Retina (tissue), 1 donor: ENCODE measurements around the gene MT1H.

Experiments used
- DNase-seq: peaks from one replicate; pipeline ENCODE4 v3.0.0-alpha.2; 2016

Gene MT1H

DNA sequence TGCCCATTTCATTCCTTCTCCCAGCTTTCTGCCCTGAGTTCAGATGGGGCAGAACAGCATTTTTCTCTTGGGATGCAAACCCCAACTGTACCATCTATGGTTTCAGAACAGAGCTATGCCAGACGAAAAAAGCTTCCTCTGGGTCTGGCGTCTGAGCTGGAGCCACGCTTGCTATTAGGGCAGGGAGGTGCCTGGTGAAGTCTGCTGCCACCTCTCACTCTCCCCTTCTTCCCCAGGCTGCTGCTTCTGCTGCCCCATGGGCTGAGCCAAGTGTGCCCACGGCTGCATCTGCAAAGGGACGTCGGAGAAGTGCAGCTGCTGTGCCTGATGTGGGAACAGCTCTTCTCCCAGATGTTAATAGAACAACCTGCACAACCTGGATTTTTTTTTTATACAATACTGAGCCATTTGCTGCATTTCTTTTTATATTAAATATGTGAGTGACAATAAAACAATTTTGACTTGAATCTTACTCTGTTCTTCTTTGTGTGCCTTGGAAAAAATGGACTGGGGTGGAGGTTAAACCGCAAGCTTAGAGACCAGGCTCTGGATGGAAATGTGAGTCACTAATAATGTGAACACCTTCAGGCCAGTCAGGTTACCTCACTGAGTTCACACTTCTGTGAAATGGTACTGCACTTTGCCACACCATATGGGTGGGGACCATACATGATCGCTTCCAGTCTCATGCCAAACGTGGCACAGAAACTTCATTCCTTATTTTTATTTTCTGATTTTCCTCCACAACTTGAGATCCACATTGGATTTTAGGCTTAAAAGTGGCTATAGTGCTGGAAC lies 32.8 kb upstream of the MT1H start:
- DNase-seq: no peak

DNA sequence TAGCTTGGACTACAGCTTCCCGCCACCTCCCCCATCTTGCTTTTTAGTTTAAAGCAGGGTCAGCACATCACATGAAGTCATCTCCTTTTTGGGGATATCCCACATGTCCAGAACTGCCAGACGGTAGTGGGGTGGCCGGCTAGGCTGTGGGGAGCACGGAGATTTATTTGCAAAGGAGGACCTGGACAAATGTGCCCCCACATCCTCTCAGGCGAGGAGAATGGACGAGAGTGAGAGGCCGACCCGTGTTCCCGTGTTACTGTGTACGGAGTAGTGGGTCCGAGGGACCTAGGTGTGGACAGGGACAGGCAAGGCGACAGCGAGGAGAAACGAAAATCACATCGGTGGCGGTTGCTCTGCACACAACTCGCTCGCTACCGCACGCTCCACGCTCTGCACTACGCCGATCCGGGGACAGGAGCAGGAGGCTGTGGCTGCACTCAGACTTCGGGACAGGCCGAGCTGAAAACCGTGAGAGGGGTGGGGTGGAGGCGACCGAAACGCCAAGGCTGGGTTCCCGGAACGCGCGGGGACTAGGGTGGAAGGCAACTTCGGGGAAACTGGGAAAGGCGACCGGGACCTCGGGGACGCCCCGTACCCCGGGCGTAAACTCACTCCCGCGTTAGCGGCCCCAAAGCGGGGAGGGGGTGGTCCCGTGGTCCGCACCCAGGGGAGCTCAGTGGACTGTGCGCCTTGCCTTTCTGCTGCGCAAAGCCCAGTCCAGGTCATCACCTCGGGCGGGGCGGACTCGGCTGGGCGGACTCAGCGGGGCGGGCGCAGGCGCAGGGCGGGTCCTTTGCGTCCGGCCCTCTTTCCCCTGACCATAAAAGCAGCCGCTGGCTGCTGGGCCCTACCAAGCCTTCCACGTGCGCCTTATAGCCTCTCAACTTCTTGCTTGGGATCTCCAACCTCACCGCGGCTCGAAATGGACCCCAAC lies 31.5 kb upstream of the MT1H start, which contains the start of gene MT1A:
TSS of gene MT1A (plus strand) at position 853 of the 937 bp plus-strand sequence. CDS start at position 926, 73 bp downstream.
- peak; percentile 64 for DNase-seq

DNA sequence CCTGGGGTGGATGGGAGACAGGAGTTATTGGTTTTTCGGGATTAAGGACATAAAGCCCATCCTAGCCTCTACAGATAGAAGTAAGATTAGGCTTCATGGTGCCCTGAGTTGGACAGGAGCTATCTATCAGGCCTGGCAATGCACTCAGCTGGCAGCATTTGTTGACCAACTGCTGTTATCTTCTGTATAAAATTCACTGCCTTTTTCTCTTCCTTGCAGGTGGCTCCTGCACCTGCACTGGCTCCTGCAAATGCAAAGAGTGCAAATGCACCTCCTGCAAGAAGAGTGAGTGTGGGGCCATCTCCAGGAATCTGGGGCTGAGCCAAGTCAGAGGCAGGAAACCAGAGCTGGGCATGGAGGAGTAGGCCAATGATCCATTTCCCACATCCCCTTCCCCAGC lies 30.6 kb upstream of the MT1H start:
- DNase-seq: no peak

DNA sequence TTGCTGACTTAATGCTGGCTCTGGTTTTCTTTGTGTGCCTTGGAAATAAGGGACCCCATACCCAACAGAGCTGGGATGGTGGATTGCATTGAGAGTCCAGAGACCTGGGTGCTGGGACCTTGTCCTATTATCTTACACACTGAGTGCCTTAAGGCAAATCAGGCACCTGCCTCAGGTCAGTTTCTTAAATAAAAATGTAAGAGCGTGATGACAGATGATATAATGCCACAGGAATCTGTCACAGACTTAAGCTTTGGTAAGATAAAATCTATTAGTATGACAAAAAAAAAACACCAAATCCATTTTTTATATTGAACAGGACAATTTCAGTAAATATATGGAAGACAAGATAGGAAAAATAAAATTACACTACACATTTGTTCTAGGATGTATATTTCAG lies 29.5 kb upstream of the MT1H start:
- DNase-seq: no peak

DNA sequence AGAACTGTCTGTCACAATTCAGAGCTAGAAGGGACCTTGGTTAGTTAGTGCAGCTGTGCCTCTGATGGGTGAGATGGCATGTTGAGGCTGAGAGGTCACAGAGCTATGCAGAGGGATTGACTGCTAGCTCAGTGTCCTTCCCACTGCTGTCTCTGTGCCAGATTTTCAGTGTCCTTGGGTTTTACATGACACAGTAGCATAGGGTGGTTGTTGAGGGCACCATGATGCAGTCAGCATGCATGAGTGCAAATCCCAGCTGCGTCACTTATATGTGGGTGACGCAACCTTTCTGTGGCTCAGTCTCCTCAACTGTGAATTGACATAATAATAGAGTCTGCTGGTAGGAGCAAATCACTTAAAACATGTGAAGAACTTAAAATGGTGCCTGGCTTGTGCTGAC lies 28.4 kb upstream of the MT1H start:
- DNase-seq: no peak

DNA sequence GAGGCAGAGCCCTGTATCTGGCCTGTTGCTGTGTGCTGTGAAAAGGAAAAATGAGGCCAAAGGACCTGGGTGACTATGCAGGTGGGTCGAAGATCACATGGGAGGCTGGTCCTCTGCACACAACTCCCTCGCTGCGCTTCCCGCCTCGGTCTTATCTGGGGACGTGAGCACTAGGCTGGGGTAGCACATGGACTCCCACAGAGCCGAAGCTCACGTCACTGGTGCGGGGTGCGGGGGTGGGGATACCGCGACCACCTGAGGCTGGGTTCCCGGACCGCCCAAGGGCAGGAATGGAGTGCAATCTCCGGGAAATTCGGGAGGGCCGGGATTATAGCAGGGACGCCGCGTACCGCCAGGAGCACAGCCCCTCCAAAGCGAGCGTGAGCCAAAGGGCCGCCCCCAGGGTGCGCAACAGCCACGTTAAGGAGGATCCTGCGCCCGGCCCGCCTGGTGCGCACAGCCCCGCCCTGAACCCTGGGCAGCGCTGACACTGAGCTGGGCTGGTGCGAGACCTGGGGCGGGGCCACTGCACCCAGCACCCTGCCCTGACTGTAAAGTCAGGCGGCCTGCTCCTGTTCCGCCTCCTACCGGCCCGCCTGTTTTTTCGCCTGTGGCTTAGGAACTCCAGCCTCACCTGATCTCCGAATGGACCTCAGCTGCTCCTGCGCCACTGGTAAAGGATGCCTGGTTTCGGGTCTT lies 26.4 kb upstream of the MT1H start:
- no peak for DNase-seq

DNA sequence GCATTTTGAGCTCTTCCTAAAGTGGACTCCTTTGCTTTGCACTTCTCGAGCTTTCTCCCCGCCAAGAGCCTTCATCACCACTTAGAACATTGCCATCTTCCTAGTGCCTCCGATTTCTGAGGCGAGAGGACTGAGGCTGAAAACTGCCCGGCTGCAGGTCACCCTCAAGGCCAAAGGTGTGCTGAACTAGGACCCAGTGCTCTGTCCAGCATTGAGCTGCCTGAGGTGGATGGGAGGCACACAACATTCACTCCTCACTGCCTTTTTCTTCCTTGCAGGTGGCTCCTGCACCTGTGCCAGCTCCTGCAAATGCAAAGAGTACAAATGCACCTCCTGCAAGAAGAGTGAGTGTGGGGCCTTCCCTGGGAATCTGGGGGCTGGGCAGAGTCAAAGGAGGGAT lies 25.8 kb upstream of the MT1H start:
- no peak for DNase-seq

DNA sequence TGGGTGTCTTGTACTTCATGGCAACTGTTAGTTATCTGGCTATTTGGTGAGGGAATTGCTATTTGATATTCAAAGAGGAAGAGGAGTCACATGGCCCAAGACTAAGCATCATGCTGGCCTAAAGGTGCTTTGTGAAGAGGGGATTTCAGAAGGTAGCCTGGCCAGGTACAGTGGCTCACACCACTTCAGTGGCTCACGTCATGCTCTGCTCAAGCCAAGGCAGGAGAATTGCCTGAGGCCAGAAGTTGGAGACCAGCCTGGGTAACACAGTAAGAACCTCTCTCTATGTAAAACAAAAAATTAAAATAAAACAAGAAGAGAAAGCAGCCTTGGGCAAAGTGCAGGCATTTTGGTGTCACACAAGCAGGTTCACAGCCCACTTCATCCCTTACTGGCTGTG lies 24.3 kb upstream of the MT1H start:
- DNase-seq: no peak

DNA sequence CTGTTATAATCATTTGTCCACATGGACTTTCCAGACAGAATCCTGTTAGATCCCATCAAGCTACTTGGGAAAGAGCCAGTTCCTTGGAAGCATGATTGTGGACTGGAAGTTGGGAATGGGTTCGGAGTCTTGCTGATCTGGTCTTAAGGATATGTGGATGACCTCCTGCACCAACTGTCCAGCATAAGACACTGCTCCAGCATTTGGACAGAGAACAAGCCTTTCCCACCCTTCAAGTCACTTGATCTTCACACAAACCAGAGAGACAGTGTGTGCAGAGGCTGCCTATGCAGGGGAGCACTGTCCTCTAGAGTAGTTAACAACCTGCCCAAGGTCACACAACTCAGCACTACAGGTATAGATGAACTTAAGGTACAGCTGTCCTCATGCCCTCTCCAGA lies 23.8 kb upstream of the MT1H start:
- DNase-seq: no peak

DNA sequence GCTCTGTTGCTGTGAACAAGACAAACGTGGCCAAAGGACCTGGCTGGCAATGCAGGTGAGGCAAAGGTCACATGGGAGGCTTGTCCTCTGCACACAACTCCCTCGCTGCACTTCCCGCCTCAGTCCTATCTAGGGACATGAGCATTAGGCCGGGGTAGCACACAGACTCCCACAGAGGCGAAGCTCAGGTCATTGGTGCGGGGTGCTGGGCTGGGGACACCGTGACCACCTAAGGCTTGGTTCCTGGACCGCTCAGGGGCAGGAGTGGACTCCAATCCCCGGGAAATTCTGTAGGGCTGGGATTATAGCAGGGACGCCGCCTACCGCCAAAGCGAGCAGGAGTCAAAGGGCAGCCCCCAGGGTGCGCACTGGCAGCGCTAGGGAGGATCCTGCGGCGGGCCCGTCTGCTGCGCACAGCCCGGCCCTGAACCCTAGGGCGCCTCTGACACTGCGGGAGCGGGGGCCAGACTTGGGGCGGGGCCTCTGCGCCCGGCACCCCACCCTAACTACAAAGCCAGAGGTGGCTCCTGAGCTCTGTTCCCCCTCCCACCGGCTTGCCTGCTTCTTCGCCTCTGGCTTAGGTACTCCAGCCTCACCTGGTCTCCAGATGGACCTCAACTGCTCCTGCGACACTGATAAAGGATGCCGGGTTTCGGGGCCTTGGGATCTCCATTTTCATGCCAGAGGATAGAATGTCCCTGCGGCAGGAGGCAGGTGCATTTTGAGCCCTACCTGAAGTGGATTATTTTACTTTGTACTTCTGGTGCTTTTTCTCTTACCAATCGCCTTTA lies 21.8 kb upstream of the MT1H start:
- no peak for DNase-seq

DNA sequence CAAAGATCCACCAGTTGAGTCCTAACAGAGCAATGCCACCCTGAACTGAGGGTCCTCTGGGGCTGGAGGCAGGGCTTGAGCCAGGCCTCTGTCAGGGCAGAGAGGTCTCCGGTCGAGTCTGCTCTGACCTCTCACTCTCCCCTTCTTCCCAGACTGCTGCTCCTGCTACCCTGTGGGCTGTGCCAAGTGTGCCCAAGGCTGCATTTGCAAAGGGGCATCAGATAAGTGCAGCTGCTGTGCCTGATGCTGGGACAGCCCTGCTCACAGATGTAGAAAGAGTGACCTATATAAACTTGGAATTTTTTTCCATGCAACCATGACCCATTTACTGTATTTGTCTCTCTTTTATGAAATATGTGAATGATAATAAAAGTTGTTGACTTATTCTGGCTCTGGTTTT lies 20.3 kb upstream of the MT1H start:
- no peak for DNase-seq

DNA sequence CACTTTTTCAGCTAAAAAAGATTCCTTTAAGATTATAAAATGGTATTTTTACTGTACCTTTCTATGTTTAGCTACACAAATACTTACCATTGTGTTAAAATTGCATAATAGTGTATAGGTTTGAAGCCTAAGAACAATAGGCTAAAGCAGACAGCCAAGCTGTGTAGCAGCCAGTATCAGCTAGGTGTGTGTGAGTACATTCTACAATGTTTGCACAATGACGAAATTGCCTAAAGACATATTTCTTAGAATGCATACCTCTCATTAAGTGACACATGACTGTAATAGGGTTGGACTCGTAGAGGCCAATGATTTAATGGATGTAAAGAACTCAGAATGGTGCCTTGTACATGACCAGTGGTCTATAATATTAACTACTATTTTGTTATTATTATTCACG lies 19.8 kb upstream of the MT1H start:
- no peak for DNase-seq

DNA sequence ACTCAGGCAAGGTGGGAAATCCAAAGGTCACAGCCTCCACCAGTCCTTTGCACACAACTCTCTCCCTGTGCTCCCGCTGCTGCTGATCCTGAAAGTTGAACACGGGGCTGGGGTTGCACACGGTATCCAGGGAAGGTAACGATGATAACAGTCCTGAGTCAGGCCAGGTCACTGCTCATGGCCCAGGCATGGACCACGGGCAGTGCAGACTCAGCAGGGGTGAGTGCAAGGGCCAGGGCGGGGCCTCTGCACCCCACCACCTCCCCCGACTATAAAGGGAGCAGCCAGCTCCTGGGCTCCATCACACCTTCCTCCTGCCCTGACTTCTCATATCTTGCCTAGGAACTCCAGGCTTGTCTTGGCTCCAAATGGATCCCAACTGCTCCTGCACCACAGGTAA lies 18.0 kb upstream of the MT1H start, which contains the start of gene MT1B:
TSS of gene MT1B (plus strand) at position 301 of the 400 bp plus-strand sequence. CDS start at position 369, 68 bp downstream.
- no peak for DNase-seq

DNA sequence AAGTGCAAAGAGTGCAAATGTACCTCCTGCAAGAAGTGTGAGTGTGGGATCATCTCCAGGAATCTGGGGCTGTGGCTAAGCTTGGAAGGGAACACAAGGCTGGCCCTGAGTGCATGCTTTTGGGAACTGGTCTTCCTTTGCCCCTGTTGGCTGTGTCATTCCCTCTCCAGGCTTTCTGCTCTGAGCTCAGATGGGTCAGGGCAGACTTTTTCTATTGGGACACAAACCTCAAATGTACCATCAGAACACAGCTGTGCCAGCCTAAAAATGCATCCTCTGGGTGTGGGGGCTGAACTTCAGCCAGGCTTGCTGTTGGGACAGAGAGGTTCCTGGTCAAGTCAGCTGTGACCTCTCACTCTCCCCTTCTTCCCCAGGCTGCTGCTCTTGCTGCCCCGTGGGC lies 17.0 kb upstream of the MT1H start:
- DNase-seq: no peak

DNA sequence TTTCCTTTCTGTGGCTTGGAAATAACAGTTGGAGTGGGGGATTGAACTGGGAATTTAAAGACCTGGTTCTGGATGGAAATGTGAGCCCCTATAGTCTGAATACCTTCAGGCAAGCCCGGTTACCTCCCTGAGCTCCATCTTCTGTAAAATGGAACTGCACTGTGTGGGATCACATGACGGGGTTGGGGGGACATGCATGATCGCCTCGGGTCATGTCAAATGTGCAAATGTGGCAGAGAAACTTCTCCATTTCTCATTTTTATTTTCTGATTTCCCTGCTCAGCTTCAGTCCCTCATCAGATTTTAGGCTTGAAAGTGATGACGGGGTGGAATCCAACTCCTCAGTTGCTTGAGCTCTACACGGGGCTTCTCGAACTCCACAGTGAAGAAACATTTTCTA lies 16.4 kb upstream of the MT1H start:
- DNase-seq: no peak

DNA sequence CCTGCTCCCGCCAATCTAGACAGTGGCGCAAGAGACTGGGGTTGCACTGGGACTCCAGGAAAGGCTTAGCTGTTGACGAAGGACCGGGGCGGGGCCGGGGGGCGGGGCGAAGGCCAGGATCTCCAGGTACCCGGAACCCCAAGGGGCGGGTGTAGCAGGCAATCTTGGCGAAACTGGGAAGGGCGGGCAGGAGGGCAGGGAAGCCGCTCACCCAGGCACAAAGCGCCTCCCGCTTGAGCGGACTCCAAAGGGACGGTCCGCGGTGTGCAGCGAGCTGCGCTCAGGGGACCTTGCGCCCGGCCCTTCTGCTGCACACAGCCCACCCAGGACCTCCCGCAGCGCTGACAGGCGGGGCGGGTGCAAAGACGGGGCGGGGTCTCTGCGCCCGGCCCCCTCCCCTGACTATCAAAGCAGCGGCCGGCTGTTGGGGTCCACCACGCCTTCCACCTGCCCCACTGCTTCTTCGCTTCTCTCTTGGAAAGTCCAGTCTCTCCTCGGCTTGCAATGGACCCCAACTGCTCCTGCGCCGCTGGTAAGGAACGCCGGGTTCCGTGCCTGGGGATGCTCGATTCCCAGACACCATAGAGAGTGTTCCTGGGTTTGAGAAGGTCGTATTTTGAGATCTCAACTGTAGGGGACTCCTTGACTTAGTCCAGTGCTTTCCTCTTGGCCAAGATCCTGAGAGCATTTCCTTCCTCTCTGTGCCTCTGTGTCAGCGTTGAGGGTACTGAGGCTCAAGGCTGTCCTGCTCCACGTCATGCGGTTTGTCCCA lies 11.9 kb upstream of the MT1H start, which contains the start of gene MT1F:
TSS of gene MT1F (plus strand) at position 405 of the 772 bp plus-strand sequence. CDS start at position 505, 100 bp downstream.
- peak; percentile 85 for DNase-seq

DNA sequence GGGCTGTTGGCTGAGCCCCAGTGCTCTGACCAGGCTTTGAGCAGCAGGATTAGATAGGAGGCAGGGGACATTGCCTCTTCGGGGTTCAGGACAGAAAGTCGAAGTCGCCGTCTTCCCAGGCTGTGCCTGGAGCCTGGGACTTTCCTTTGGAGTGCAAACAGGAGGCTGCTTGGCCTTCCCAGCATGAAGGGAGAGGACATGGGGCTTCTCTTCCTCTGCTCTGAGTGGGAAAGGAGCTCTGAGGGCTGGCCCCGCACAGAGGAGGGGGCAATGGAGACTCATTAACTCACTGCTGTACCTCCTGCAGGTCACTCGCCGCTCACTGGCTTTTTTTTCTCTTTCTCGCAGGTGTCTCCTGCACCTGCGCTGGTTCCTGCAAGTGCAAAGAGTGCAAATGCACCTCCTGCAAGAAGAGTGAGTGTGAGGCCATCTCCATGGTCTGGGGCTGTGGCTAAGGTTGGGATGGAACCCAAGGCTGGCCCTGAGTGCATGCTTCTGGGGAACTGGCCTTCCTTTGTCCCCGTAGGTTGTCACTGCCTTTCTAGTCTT lies 11.2 kb upstream of the MT1H start:
- no peak for DNase-seq

DNA sequence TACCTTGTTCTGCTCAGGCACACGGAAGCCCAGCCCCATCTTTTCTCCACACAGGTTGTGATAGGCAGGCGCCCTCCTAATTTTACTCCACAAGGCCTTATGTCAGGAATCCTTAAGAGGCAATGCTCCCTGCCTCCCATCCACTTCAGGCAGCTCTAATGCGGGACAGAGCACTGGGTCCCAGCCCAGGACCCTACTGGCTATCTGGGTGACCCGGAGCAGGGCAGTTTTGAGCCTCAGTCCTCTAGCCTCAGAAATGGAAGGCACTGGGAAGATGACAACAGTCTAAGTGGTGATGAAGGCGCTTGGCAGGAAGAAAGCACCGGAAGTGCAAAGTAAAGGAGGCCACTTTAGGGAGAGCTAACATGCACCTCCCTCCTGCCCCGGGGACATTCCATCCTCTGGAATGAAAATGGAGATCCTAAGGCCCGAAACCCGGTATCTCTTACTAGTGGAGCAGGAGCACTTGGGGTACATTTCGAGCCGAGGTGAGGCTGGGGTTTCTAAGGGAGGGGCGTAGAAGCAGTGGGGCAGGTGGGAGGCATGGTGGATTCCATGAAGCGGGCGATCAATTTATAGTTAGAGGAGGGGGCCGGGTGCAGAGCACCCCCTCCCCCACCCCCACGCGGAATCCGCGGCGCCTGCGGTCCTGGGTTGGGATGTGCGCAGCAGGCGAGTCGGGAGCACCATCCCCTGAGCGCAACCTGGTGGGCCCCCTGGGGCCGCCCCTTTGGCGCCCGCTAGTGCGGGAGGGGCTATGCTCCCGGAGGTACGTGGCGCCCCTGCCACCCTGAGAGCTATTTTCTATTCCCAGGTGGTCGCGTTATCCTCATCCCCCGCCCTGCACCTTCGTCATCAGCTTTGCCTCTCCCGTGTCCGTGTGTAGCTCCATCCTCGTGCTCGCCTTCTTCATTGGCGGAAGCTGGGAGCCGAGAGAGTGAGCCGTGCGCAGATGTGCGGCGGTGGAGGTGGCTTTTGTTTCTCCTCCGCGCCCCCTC lies 7.0 kb upstream of the MT1H start:
- peak; percentile 63 for DNase-seq

DNA sequence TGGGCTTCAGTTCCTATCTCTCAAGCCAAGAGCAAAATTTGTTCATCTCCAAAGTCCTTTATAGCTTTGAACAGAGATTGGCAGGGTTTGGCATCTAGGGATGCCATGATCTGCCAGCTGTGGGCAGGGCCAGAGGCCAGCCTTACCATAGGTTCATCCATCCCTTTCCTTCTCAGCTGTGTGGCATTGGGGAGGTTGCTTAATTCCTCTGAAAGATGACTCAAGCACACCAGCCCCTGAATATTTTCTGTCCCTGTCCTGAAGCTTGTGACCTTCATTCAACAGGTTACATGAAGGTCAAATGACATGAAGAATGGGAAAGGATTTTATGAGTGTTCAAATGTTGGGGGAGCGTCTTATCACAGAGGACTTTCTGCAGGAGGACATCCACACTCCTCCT lies 5.1 kb upstream of the MT1H start:
- DNase-seq: no peak
